ACHN (cell line): ENCODE results near the gene ANK3.

ENCODE experiments used
- DNase-seq: peaks from one replicate; pipeline ENCODE4 v3.0.0-alpha.2; 2015
- in situ Hi-C: cut with HindIII; loops from 2 replicates; pipeline ENCODE4 v1.10.0; 2017; ENCODE audit warnings: low sequenced_read_pairs, low pct_ligation_motif_present, low pct_unique_long_range_greater_than_20kb

The ANK3 gene

GRCh38 chr10:60224066-60224705 lies 165.5 kb downstream of the ANK3 start:
- DNase-seq, result no peak
- in situ Hi-C loops, result loop anchor here (25.0 kb wide), 2 partner anchors 112 to 213 kb away; no protein-coding TSS in a partner anchor

DNA sequence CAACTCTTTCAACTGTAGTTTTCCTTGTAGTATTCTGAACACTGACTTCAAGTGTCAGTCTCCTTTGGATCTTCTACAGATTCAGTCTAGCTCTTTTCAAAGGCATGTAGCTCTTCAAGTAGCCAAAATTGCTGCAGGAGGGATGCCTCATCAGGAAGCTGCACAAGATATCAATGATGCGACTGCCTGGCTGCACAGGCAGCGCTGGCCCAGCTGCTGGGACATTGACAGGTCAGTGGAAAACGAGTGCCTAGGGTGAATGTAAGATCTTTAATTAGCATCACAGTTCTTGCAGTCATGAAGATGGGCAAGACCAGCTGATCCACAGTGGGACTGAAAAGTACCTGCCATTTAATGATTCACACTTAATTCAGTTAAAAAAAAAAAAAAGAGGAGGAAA lies 167.6 kb downstream of the ANK3 start:
- no peak for DNase-seq
- in situ Hi-C loops, result loop anchor here (25.0 kb wide), 2 partner anchors 110 to 215 kb away; no protein-coding TSS in a partner anchor

DNA sequence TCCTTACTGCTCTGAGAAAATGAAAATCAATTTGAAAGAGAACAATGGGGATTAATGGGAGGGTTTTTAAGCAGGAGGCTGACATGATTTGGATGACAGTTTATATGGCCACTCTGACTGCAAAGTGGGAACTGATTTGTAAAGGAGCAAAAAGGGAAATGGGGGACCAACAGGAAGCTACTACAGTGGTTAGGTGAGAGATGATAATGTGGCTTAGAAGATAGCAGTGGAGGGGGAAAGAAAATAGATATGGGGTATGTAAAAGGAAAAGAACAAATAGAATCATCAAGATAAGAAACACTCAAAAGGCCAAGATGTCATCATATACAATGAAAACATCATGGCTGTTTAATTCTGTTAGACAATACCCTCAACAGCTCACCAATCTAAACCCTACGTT lies 177.5 kb downstream of the ANK3 start:
- DNase-seq, result no peak
- in situ Hi-C loops, result loop anchor here (25.0 kb wide), 2 partner anchors 100 to 225 kb away; no protein-coding TSS in a partner anchor

GRCh38 chr10:60209874-60210570 lies 179.7 kb downstream of the ANK3 start:
- in situ Hi-C loops, result loop anchor here (25.0 kb wide), 2 partner anchors 98 to 227 kb away; no protein-coding TSS in a partner anchor
- no peak for DNase-seq

- DNase-seq, result peak; percentile 64
- in situ Hi-C loops, result loop anchor here (25.0 kb wide), 2 partner anchors 96 to 229 kb away; no protein-coding TSS in a partner anchor
These were observed 180.9 kb downstream of the ANK3 start for GRCh38 chr10:60208676-60209269.

DNA sequence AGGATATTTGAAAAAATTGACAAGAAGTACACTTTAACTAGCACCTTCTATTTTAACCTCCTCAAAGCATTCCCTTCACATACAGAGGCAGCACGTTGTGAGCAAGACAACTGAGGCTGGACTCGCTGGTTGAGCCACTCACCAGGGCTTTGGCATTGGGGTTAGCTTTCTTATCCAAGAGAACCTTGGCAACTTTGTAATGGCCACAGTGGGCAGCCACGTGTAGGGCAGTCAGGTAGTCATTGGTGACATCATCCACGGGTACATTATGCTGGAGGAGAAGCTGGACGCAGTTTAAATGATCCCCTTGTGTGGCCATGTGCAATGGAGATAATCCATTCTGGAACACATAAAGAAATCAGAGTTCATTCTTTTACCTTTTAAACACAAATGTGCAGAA lies 181.8 kb downstream of the ANK3 start:
- no peak for DNase-seq
- in situ Hi-C loops, result loop anchor here (25.0 kb wide), 2 partner anchors 96 to 229 kb away; no protein-coding TSS in a partner anchor

DNA sequence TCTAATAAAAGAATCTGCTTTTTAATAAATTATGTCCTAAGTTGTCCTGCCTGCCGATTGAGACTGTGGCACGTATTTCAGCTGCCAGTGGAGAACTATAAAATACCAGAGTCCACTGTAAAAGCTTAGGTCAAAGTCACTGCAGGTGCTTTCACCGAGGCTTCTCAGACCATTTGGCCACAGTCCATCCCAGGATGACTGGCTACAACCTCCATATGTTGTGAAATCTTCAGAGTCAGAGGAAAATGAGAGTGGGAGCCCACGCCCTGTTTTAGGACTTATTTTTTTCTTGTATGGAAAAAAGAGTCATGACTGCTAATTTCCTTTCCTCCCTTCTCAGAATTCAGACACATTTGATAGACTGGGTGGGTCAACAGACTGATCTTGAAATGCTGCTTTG lies 182.9 kb downstream of the ANK3 start:
- DNase-seq, result no peak
- in situ Hi-C loops, result loop anchor here (25.0 kb wide), 2 partner anchors 94 to 231 kb away; no protein-coding TSS in a partner anchor

- in situ Hi-C loops, result loop anchor here (25.0 kb wide), 2 partner anchors 93 to 232 kb away; no protein-coding TSS in a partner anchor
- no peak for DNase-seq
These were observed 183.9 kb downstream of the ANK3 start for GRCh38 chr10:60205741-60206140.

- peak; percentile 58 for DNase-seq
- in situ Hi-C loops, result loop anchor here (25.0 kb wide), 2 partner anchors 92 to 233 kb away; no protein-coding TSS in a partner anchor
These were observed 185.6 kb downstream of the ANK3 start for GRCh38 chr10:60203993-60204618.

DNA sequence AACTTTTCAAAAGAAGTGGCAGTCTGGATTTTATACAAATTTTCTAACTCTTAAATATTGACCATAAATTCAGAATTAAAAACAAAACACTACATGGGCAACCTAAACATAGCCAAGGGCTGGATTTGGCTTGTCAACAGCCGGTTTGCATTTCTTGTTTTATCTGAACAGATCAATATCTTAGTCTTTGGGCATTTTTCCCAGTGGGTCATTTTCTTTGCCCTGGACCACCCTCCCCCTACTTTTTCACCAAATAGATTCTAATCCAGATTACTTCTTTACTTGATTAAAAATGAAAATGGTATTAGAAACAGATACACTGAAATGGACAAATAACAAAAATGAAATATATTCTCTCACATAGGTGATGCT lies 189.0 kb downstream of the ANK3 start:
- in situ Hi-C loops, result loop anchor here (25.0 kb wide), 2 partner anchors 88 to 237 kb away; no protein-coding TSS in a partner anchor

DNA sequence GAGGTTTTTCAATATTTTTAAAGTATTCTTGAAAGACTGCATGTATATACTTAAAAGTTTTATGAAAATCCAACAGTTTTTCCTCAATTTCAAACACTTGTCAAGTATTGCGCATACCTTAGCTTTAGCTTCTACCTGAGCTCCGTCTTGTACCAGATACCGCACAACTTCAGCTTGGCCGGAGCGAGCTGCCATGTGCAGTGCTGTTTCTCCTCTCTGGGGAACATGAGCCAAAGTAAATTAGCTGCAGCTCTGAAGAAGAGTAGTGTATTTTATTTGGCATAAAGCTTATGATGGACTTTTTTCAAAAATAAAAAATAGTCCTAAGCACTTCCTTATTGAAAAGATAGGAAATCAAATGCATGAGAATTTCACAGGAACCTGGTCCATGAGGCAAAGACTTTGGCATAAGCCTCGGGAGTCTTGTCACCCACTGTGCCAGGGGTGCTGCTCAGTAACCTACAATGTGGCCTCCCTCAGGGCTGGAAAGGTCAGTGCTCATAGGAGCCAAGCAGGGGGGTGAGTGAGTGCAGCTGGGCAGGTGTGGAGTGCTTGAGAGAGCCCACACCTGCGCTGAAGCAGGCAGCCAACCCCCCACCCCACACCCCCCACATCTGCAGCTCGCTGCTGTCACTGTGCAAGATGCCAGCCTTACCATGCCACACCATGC lies 189.5 kb downstream of the ANK3 start:
- no peak for DNase-seq
- in situ Hi-C loops, result loop anchor here (25.0 kb wide), 2 partner anchors 88 to 237 kb away; no protein-coding TSS in a partner anchor

More for the DNA sequence above, 189.0 kb downstream of the ANK3 start:
- no peak for DNase-seq

DNA sequence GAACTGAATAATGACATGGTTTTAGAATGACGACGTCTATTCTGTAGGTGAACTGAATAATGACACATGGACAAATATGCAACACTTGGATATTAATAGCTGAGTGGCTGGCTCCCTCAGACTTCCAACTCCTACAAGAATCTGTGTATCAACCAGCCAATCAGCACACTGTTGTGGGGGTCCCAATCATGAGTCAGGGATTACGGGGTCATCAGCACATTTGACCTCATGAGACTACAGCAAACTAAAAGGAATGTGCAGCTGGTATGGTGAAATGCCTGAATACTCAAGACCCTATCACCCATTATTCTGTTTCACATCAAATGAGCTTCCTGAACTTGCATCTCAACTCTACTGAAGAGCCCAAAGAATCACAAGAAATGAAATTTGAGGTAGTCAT lies 192.5 kb downstream of the ANK3 start:
- DNase-seq, result no peak
- in situ Hi-C loops, result no loop called here

DNA sequence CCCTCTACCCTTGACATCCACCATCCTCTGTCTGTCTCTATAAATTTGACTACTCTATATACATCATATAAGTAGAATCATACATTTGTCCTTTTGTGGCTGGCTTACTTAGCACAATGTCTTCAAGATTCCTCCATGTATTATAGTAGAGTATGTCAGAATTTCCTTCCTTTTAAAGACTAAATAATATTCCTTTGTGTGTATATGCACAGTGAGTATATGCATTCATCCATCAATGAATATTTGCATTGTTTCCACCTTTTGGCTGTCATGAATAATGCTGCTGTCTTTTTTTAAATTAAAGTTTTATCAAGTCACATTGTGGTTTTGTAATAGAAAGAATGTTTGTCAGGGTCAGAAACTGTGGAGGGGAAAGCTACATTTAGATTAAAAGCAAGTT lies 195.3 kb downstream of the ANK3 start:
- in situ Hi-C loops, result no loop called here
- no peak for DNase-seq

DNA sequence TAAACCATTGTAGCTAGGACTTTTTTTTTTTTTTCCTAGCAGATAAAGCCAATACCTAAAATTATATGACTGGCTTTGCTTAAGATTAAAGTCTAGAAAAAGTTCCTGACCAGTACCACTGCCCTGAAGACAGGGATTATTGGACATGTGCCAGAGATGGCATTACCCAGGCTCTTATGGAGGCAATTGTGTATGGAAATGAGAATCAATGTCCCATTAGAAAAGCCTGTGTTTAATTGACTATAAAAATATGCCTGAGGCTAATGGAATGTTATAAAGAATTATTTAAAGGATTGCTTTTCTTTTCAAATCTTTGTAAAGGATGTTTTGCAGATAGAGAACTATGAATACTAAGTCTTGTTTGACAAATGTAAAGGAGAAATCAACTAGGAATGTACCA lies 196.7 kb downstream of the ANK3 start:
- in situ Hi-C loops, result no loop called here
- no peak for DNase-seq

- no peak for DNase-seq
- in situ Hi-C loops, result no loop called here
These were observed 199.7 kb downstream of the ANK3 start for GRCh38 chr10:60189861-60190475.

DNA sequence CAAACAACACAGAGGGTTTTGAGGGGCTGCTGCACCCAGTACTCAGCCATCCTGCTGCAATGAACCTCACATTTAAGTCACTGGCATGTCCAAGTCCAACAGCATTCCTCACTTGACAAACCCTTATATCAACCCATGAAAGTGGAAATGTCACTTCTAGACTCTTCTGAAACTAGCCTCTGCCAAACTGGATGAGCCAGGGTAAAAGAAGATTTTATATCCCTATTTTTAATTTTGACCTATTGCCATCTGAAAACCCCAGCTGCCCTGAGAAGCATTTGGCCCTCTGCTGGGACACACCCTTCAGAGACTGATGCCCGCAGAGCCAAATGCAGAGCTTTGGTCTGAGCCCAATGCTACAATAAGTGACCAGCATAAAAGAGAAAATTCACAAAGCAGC lies 201.1 kb downstream of the ANK3 start:
- DNase-seq, result no peak
- in situ Hi-C loops, result no loop called here

- in situ Hi-C loops, result no loop called here
- no peak for DNase-seq
These were observed 202.0 kb downstream of the ANK3 start for GRCh38 chr10:60187691-60188090.
